A549 (cell line): ENCODE measurements around the gene XPO1. TPM values are rescaled to one million over a fixed set of nuclear protein-coding genes. Genes with fewer than 3 reads are reported as not detected.

Experiments
- BCL3 ChIP-seq: fragments of >200 bp; sonication (Bioruptor Twin); formaldehyde crosslinking; IDR thresholded peaks from 3 replicates; pipeline ENCODE4 v1.6.1; 2016
- BHLHE40 ChIP-seq: IDR thresholded peaks from 2 replicates; pipeline ENCODE4 v1.6.1; 2012; ENCODE audit warnings: low read depth, low read length, inconsistent platforms
- CHD2 ChIP-seq: fragments of 150-350 bp; IDR thresholded peaks from 2 replicates; pipeline ENCODE4 v1.6.1; 2014; ENCODE audit warnings: low read length; ENCODE audit not compliant: partially characterized antibody
- CHD4 ChIP-seq: fragments of 200-600 bp; sonication (generic); IDR thresholded peaks from 2 replicates; pipeline ENCODE4 v1.6.1; 2016; ENCODE audit warnings: antibody characterized with exemption, mild to moderate bottlenecking, borderline replicate concordance
- CTCF ChIP-seq: fragments of >200 bp; sonication (Bioruptor Twin); formaldehyde crosslinking; IDR thresholded peaks from 3 replicates; pipeline ENCODE4 v1.5.1; 2016
- ELK1 ChIP-seq: fragments of 150-350 bp; IDR thresholded peaks from 2 replicates; pipeline ENCODE4 v1.6.1; 2014; ENCODE audit warnings: low read depth, mild to moderate bottlenecking, low read length
- FOSB ChIP-seq: fragments of 250-450 bp; sonication (Bioruptor Pico); IDR thresholded peaks from 2 replicates; pipeline ENCODE4 v1.5.0; 2020; ENCODE audit warnings: mild to moderate bottlenecking, moderate library complexity
- FOXS1 ChIP-seq: fragments of 250-450 bp; sonication (Bioruptor Pico); IDR thresholded peaks from 2 replicates; pipeline ENCODE4 v1.5.0; 2020; ENCODE audit warnings: mild to moderate bottlenecking, moderate library complexity
- HOXA7 ChIP-seq: fragments of 250-450 bp; sonication (Bioruptor Pico); IDR thresholded peaks from 2 replicates; pipeline ENCODE4 v1.5.0; 2020; ENCODE audit warnings: mild to moderate bottlenecking, moderate library complexity
- JUN ChIP-seq, 2 experiments: fragments of >200 bp; sonication (Bioruptor Twin); formaldehyde crosslinking; IDR thresholded peaks; 2 replicates in 1 of 2; 3 replicates in 1 of 2; pipeline ENCODE4 v1.6.1; 2016 to 2017
- POLR2A ChIP-seq: IDR thresholded peaks from 2 replicates; pipeline ENCODE4 v1.6.1; 2012; ENCODE audit warnings: mild to moderate bottlenecking, low read length
- POLR2AphosphoS2 ChIP-seq: conservative IDR thresholded peaks from 2 replicates; pipeline ENCODE4 v1.6.1; 2012; ENCODE audit warnings: low read length, improper control_type of control experiment, inconsistent platforms
- RNF2 ChIP-seq: fragments of 200-600 bp; sonication (generic); IDR thresholded peaks from 2 replicates; pipeline ENCODE4 v1.6.1; 2016; ENCODE audit warnings: low read depth, mild to moderate bottlenecking, antibody characterized with exemption, moderate library complexity, borderline replicate concordance
- SREBF2 ChIP-seq: fragments of 450-650 bp; IDR thresholded peaks from 2 replicates; pipeline ENCODE4 v1.6.1; 2014; ENCODE audit warnings: mild to moderate bottlenecking, moderate library complexity
- ZC3H11A ChIP-seq: fragments of 450-650 bp; IDR thresholded peaks from 2 replicates; pipeline ENCODE4 v1.6.1; 2014; ENCODE audit warnings: antibody characterized with exemption, mild to moderate bottlenecking
- polyA plus RNA-seq, 4 experiments: library from polyadenylated mRNA; depleted of rRNA in 3 of 4; stranded (reverse); fragments of >200 nt; fragmentation: RNase III in 1 of 4; extraction: RNeasy Plus Mini Kit Qiagen cat#74134 plus additional on column Dnase treatment in 1 of 4; gene quantifications; 2 replicates in 3 of 4; 3 replicates in 1 of 4; pipeline ENCODE4 v1.2.3, GENCODE V29; 2011 to 2017
- TF ChIP-seq, protein P1 (sequence below): fragments of >200 bp; sonication (Bioruptor Twin); formaldehyde crosslinking; IDR thresholded peaks from 2 replicates; pipeline ENCODE4 v1.6.1; 2016
- TF ChIP-seq, protein P2 (sequence below): IDR thresholded peaks from 2 replicates; pipeline ENCODE4 v1.6.1; 2012
- TF ChIP-seq, protein P3 (sequence below): fragments of 200-600 bp; sonication (generic); IDR thresholded peaks from 2 replicates; pipeline ENCODE4 v1.6.1; 2016; ENCODE audit warnings: antibody characterized with exemption, mild to moderate bottlenecking, moderate library complexity
- TF ChIP-seq, protein P4 (sequence below): IDR thresholded peaks from 2 replicates; pipeline ENCODE4 v1.6.1; 2012

XPO1 gene
- polyA plus RNA-seq, 2 of the 4 experiments (the other 2 are of a cell fraction) = 152 to 216 TPM

DNA sequence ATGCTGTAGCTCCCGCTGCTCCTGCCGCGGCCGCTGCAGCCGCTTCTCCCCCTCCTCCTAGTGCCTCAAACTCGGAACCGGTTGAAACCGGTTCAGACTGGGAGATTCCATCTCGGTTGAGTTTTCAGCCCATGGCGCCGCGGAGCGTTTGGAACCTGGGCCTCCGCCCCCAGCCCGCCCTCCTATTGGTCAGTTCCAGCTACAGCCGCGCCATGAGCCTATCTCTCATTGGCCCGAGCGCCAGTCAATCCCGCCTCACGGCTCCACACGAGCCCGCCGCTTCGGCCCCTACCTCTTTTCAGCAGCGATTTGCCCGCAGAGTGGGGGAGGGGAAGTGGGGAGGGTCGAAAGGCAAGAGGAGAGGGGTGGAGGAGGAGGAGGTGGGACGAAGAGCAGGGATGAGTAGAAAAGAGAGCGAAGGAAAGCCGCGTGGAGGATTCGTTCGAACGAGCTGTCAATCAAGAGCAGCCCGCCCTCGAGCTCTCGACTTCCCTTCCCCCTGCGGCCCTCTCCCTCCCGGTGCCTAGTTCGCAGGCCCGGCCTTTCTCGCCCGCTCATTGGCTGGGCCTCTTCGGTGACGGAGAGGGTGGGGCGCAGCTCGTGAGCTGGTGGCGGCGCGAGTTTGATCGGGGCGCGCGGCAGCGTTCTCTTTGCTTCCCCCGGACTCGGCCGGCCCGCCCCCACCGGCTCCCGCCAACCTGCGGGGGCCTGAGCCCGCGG lies at the start of gene XPO1 (continued):
- TF ChIP-seq, protein P1, sequence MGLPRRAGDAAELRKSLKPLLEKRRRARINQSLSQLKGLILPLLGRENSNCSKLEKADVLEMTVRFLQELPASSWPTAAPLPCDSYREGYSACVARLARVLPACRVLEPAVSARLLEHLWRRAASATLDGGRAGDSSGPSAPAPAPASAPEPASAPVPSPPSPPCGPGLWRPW = no peak
- TF ChIP-seq, protein P2, sequence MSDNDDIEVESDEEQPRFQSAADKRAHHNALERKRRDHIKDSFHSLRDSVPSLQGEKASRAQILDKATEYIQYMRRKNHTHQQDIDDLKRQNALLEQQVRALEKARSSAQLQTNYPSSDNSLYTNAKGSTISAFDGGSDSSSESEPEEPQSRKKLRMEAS = peak; percentile 32
- TF ChIP-seq CHD2 (peak; percentile 64), SREBF2 (no peak), CHD4 (no peak), BCL3 (peak; percentile 88), FOSB (CRISPR knock-in tag) (no peak), ZC3H11A (no peak), RNF2 (no peak), JUN (IDR thresholded peaks at IDR 0.05) (peak; percentile 32 to 47; a peak in 2 of 5 replicates), CTCF (no peak), POLR2AphosphoS2 (no peak), HOXA7 (CRISPR knock-in tag) (no peak), ELK1 (no peak), BHLHE40 (peak; percentile 82; the same call in 1 of the 2 replicates), FOXS1 (CRISPR knock-in tag) (no peak), POLR2A (peak; percentile 86)
- TF ChIP-seq, protein P3, sequence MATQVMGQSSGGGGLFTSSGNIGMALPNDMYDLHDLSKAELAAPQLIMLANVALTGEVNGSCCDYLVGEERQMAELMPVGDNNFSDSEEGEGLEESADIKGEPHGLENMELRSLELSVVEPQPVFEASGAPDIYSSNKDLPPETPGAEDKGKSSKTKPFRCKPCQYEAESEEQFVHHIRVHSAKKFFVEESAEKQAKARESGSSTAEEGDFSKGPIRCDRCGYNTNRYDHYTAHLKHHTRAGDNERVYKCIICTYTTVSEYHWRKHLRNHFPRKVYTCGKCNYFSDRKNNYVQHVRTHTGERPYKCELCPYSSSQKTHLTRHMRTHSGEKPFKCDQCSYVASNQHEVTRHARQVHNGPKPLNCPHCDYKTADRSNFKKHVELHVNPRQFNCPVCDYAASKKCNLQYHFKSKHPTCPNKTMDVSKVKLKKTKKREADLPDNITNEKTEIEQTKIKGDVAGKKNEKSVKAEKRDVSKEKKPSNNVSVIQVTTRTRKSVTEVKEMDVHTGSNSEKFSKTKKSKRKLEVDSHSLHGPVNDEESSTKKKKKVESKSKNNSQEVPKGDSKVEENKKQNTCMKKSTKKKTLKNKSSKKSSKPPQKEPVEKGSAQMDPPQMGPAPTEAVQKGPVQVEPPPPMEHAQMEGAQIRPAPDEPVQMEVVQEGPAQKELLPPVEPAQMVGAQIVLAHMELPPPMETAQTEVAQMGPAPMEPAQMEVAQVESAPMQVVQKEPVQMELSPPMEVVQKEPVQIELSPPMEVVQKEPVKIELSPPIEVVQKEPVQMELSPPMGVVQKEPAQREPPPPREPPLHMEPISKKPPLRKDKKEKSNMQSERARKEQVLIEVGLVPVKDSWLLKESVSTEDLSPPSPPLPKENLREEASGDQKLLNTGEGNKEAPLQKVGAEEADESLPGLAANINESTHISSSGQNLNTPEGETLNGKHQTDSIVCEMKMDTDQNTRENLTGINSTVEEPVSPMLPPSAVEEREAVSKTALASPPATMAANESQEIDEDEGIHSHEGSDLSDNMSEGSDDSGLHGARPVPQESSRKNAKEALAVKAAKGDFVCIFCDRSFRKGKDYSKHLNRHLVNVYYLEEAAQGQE = peak; percentile 66
- TF ChIP-seq, protein P4, sequence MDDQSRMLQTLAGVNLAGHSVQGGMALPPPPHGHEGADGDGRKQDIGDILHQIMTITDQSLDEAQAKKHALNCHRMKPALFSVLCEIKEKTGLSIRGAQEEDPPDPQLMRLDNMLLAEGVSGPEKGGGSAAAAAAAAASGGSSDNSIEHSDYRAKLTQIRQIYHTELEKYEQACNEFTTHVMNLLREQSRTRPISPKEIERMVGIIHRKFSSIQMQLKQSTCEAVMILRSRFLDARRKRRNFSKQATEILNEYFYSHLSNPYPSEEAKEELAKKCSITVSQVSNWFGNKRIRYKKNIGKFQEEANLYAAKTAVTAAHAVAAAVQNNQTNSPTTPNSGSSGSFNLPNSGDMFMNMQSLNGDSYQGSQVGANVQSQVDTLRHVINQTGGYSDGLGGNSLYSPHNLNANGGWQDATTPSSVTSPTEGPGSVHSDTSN = peak; percentile 99
